Fibroblast of lung (primary cell): Measurements from ENCODE around the gene DMXL1. TPM values are rescaled to one million over a fixed set of nuclear protein-coding genes. Genes with fewer than 3 reads are reported as not detected.

Experiments
- DNase-seq, 2 donors: peaks; one replicate each; pipeline versions ENCODE4 v3.0.0 to v3.0.0-alpha.2; 2010; ENCODE audit warnings: low read depth in 2 of 2
- H2AFZ ChIP-seq: 2 replicates; pipeline ENCODE4 v1.5.1; 2012; ENCODE audit warnings: low read length, control low read depth, inconsistent platforms
- H3K27ac ChIP-seq: 2 replicates; pipeline ENCODE4 v1.5.1; 2011; ENCODE audit warnings: low read length, control low read depth; ENCODE audit not compliant: insufficient read depth
- H3K27me3 ChIP-seq: 2 replicates; pipeline ENCODE4 v1.5.1; 2011; ENCODE audit warnings: mild to moderate bottlenecking, low read length; ENCODE audit not compliant: control insufficient read depth, insufficient read depth
- H3K36me3 ChIP-seq: 2 replicates; pipeline ENCODE4 v1.5.1; 2011; ENCODE audit warnings: low read length; ENCODE audit not compliant: control insufficient read depth, insufficient read depth
- H3K4me1 ChIP-seq: 2 replicates; pipeline ENCODE4 v1.5.1; 2011; ENCODE audit warnings: low read length; ENCODE audit not compliant: control insufficient read depth, insufficient read depth; ENCODE audit errors: extremely low read depth
- H3K4me2 ChIP-seq: 2 replicates; pipeline ENCODE4 v1.5.1; 2011; ENCODE audit warnings: low read length, control low read depth; ENCODE audit not compliant: insufficient read depth; ENCODE audit errors: extremely low read depth
- H3K4me3 ChIP-seq, 4 experiments: fragments of 200-600 bp in 1 of 4; sonication (generic) in 1 of 4; replicated peaks in 1 of 4; 2 replicates each; pipeline ENCODE4 v1.5.1; 2011 to 2016; ENCODE audit warnings: low read length in 4 of 4, low read depth in 3 of 4, mild to moderate bottlenecking in 3 of 4, control low read depth in 2 of 4, inconsistent platforms in 1 of 4, mixed read lengths in 1 of 4; ENCODE audit not compliant: insufficient read depth in 1 of 4; ENCODE audit errors: control extremely low read depth in 1 of 4
- H3K79me2 ChIP-seq: 2 replicates; pipeline ENCODE4 v1.5.1; 2012; ENCODE audit warnings: mild to moderate bottlenecking, low read length, inconsistent platforms; ENCODE audit not compliant: control insufficient read depth, insufficient read depth
- H3K9ac ChIP-seq: 2 replicates; pipeline ENCODE4 v1.5.1; 2011; ENCODE audit warnings: mild to moderate bottlenecking, low read length, control low read depth; ENCODE audit not compliant: insufficient read depth
- H3K9me3 ChIP-seq: 2 replicates; pipeline ENCODE4 v1.5.1; 2012; ENCODE audit warnings: low read depth, low read length; ENCODE audit not compliant: control insufficient read depth, insufficient read depth
- H4K20me1 ChIP-seq: 2 replicates; pipeline ENCODE4 v1.5.1; 2011; ENCODE audit warnings: low read length; ENCODE audit not compliant: control insufficient read depth, insufficient read depth; ENCODE audit errors: extremely low read depth
- EZH2 ChIP-seq: IDR thresholded peaks from 2 replicates; pipeline ENCODE4 v1.5.1; 2012; ENCODE audit warnings: low read length, control low read depth, mild to moderate bottlenecking; ENCODE audit errors: missing control alignments
- polyA plus RNA-seq, 2 donors: library from polyadenylated mRNA; depleted of rRNA in 1 of 2; stranded (reverse) in 1 of 2; unstranded in 1 of 2; fragments of >200 nt; gene quantifications; 2 replicates each; pipeline ENCODE4 v1.2.1, GENCODE V29; 2011 to 2012; ENCODE audit warnings: missing spikeins in 1 of 2
- total RNA-seq: library from RNA; depleted of rRNA; stranded (reverse); fragments of >200 nt; gene quantifications from 2 replicates; pipeline ENCODE4 v1.2.1, GENCODE V29; 2014
- TF ChIP-seq, protein P1 (sequence below), 2 donors: IDR thresholded peaks in 1 of 2; conservative IDR thresholded peaks in 1 of 2; 1 replicate in 1 of 2; 2 replicates in 1 of 2; pipeline ENCODE4 v1.5.1; 2011 to 2012; ENCODE audit warnings: low read length in 2 of 2, control low read depth in 1 of 2, inconsistent platforms in 1 of 2, low read depth in 1 of 2, mild to moderate bottlenecking in 1 of 2

DMXL1 gene
- total and polyA plus RNA-seq, 2 donors (not counting 1 experiment from before 2014, with no cell fraction given): 21.1 to 59.5 TPM

- no peak for TF ChIP-seq EZH2
- TF ChIP-seq, protein P1, sequence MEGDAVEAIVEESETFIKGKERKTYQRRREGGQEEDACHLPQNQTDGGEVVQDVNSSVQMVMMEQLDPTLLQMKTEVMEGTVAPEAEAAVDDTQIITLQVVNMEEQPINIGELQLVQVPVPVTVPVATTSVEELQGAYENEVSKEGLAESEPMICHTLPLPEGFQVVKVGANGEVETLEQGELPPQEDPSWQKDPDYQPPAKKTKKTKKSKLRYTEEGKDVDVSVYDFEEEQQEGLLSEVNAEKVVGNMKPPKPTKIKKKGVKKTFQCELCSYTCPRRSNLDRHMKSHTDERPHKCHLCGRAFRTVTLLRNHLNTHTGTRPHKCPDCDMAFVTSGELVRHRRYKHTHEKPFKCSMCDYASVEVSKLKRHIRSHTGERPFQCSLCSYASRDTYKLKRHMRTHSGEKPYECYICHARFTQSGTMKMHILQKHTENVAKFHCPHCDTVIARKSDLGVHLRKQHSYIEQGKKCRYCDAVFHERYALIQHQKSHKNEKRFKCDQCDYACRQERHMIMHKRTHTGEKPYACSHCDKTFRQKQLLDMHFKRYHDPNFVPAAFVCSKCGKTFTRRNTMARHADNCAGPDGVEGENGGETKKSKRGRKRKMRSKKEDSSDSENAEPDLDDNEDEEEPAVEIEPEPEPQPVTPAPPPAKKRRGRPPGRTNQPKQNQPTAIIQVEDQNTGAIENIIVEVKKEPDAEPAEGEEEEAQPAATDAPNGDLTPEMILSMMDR (conservative IDR thresholded peaks at IDR 0.05 in 1 of 2, IDR thresholded peaks at IDR 0.05 in 1 of 2; ENCODE audit: low read depth in 1 of 2, low read length in 2 of 2): no peak
- no peaks in the 10 kb centered on the region for H3K36me3 ChIP-seq
- peak in 1 of 2 donors; percentile 45 for DNase-seq
- H3K9me3 ChIP-seq: no peaks in the 10 kb centered on the region
- H3K27me3 ChIP-seq: no peaks in the 10 kb centered on the region
- H3K27ac ChIP-seq: no peak overlapping the region
- H4K20me1 ChIP-seq: no peaks in the 10 kb centered on the region
- H3K9ac ChIP-seq: no peak overlapping the region
- H3K4me1 ChIP-seq: no peaks in the 10 kb centered on the region
- H3K4me3 ChIP-seq: no peak overlapping the region
- H3K4me2 ChIP-seq: no peak overlapping the region
- no peaks in the 10 kb centered on the region for H3K79me2 ChIP-seq
- H2AFZ ChIP-seq: no peak overlapping the region
These were observed 15.6 kb upstream of the DMXL1 start for GRCh38 chr5:119055294-119055693.

- Histone ChIP-seq H3K36me3 (no peaks in the 10 kb centered on the region), H4K20me1 (no peaks in the 10 kb centered on the region), H3K27me3 (no peaks in the 10 kb centered on the region), H3K4me2 (no peak overlapping the region), H3K27ac (no peak overlapping the region), H3K9ac (no peak overlapping the region), H3K4me3 (no peak overlapping the region), H3K4me1 (no peaks in the 10 kb centered on the region), H2AFZ (no peak overlapping the region), H3K79me2 (no peaks in the 10 kb centered on the region), H3K9me3 (no peaks in the 10 kb centered on the region)
- TF ChIP-seq, protein P1 (conservative IDR thresholded peaks at IDR 0.05 in 1 of 2, IDR thresholded peaks at IDR 0.05 in 1 of 2; ENCODE audit: low read depth in 1 of 2, low read length in 2 of 2): no peak
- no peak for TF ChIP-seq EZH2
- DNase-seq: no peak
These were observed 11.8 kb upstream of the DMXL1 start for GRCh38 chr5:119058979-119059529.

- no peaks in the 10 kb centered on the region for H4K20me1 ChIP-seq
- no peaks in the 10 kb centered on the region for H3K79me2 ChIP-seq
- no peaks in the 10 kb centered on the region for H3K4me1 ChIP-seq
- no peaks in the 10 kb centered on the region for H3K36me3 ChIP-seq
- H3K4me2 ChIP-seq: no peak overlapping the region
- no peak overlapping the region for H3K9ac ChIP-seq
- no peak overlapping the region for H3K4me3 ChIP-seq
- H3K27ac ChIP-seq: no peak overlapping the region
- H2AFZ ChIP-seq: no peak overlapping the region
- DNase-seq: no peak
- H3K27me3 ChIP-seq: no peaks in the 10 kb centered on the region
- TF ChIP-seq, protein P1 (conservative IDR thresholded peaks at IDR 0.05 in 1 of 2, IDR thresholded peaks at IDR 0.05 in 1 of 2; ENCODE audit: low read depth in 1 of 2, low read length in 2 of 2): no peak
- TF ChIP-seq EZH2: no peak
- no peaks in the 10 kb centered on the region for H3K9me3 ChIP-seq
These were observed 11.1 kb upstream of the DMXL1 start for GRCh38 chr5:119059740-119060255.
